Loucy (cell line): Measurements from ENCODE around the gene FTL.

Experiments used
- EZH2phosphoT487 ChIP-seq: fragments of 200-600 bp; IDR thresholded peaks from 2 replicates; pipeline ENCODE4 v1.6.1; 2018; ENCODE audit warnings: antibody characterized with exemption, mild to moderate bottlenecking, moderate library complexity, borderline replicate concordance
- TF ChIP-seq, protein P1 (sequence below): fragments of 200-600 bp; sonication (generic); conservative IDR thresholded peaks from 2 replicates; pipeline ENCODE4 v1.5.1; 2014; ENCODE audit warnings: mild to moderate bottlenecking, antibody characterized with exemption, low read length

DNA sequence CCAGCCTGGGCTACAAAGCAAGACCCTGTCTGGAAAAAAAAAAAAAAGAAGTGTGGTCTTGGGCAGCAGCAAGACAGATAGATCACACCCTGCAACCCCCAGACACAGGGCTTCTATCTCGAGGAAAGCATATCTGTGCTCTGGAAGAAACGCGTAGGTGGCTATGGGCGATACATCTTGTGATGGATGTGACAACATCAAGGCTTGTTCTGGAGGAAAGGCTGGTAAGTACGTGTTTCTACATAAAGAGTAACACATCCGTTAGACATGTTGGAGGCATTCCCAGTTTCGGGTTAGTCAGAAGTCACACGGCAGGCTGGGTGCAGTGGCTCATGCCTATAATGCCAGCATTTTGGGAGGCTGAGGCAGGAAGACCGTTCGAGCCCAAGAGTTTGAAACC is 38.2 kb upstream of the FTL start:
- TF ChIP-seq, protein P1, sequence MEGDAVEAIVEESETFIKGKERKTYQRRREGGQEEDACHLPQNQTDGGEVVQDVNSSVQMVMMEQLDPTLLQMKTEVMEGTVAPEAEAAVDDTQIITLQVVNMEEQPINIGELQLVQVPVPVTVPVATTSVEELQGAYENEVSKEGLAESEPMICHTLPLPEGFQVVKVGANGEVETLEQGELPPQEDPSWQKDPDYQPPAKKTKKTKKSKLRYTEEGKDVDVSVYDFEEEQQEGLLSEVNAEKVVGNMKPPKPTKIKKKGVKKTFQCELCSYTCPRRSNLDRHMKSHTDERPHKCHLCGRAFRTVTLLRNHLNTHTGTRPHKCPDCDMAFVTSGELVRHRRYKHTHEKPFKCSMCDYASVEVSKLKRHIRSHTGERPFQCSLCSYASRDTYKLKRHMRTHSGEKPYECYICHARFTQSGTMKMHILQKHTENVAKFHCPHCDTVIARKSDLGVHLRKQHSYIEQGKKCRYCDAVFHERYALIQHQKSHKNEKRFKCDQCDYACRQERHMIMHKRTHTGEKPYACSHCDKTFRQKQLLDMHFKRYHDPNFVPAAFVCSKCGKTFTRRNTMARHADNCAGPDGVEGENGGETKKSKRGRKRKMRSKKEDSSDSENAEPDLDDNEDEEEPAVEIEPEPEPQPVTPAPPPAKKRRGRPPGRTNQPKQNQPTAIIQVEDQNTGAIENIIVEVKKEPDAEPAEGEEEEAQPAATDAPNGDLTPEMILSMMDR, result no peak
- no peak for TF ChIP-seq EZH2phosphoT487
